Fibroblast of lung (primary cell): Measurements from ENCODE around the gene ARPC2. TPM values are rescaled to one million over a fixed set of nuclear protein-coding genes. Genes with fewer than 3 reads are reported as not detected.

ENCODE experiments used
- DNase-seq, 2 donors: peaks; one replicate each; pipeline versions ENCODE4 v3.0.0 to v3.0.0-alpha.2; 2010; ENCODE audit warnings: low read depth in 2 of 2
- H2AFZ ChIP-seq: 2 replicates; pipeline ENCODE4 v1.5.1; 2012; ENCODE audit warnings: low read length, control low read depth, inconsistent platforms
- H3K27ac ChIP-seq: 2 replicates; pipeline ENCODE4 v1.5.1; 2011; ENCODE audit warnings: low read length, control low read depth; ENCODE audit not compliant: insufficient read depth
- H3K27me3 ChIP-seq: 2 replicates; pipeline ENCODE4 v1.5.1; 2011; ENCODE audit warnings: mild to moderate bottlenecking, low read length; ENCODE audit not compliant: control insufficient read depth, insufficient read depth
- H3K36me3 ChIP-seq: 2 replicates; pipeline ENCODE4 v1.5.1; 2011; ENCODE audit warnings: low read length; ENCODE audit not compliant: control insufficient read depth, insufficient read depth
- H3K4me1 ChIP-seq: 2 replicates; pipeline ENCODE4 v1.5.1; 2011; ENCODE audit warnings: low read length; ENCODE audit not compliant: control insufficient read depth, insufficient read depth; ENCODE audit errors: extremely low read depth
- H3K4me2 ChIP-seq: 2 replicates; pipeline ENCODE4 v1.5.1; 2011; ENCODE audit warnings: low read length, control low read depth; ENCODE audit not compliant: insufficient read depth; ENCODE audit errors: extremely low read depth
- H3K4me3 ChIP-seq, 4 experiments: fragments of 200-600 bp in 1 of 4; sonication (generic) in 1 of 4; replicated peaks in 1 of 4; 2 replicates each; pipeline ENCODE4 v1.5.1; 2011 to 2016; ENCODE audit warnings: low read length in 4 of 4, low read depth in 3 of 4, mild to moderate bottlenecking in 3 of 4, control low read depth in 2 of 4, inconsistent platforms in 1 of 4, mixed read lengths in 1 of 4; ENCODE audit not compliant: insufficient read depth in 1 of 4; ENCODE audit errors: control extremely low read depth in 1 of 4
- H3K79me2 ChIP-seq: 2 replicates; pipeline ENCODE4 v1.5.1; 2012; ENCODE audit warnings: mild to moderate bottlenecking, low read length, inconsistent platforms; ENCODE audit not compliant: control insufficient read depth, insufficient read depth
- H3K9ac ChIP-seq: 2 replicates; pipeline ENCODE4 v1.5.1; 2011; ENCODE audit warnings: mild to moderate bottlenecking, low read length, control low read depth; ENCODE audit not compliant: insufficient read depth
- H3K9me3 ChIP-seq: 2 replicates; pipeline ENCODE4 v1.5.1; 2012; ENCODE audit warnings: low read depth, low read length; ENCODE audit not compliant: control insufficient read depth, insufficient read depth
- H4K20me1 ChIP-seq: 2 replicates; pipeline ENCODE4 v1.5.1; 2011; ENCODE audit warnings: low read length; ENCODE audit not compliant: control insufficient read depth, insufficient read depth; ENCODE audit errors: extremely low read depth
- EZH2 ChIP-seq: IDR thresholded peaks from 2 replicates; pipeline ENCODE4 v1.5.1; 2012; ENCODE audit warnings: low read length, control low read depth, mild to moderate bottlenecking; ENCODE audit errors: missing control alignments
- polyA plus RNA-seq, 2 donors: library from polyadenylated mRNA; depleted of rRNA in 1 of 2; stranded (reverse) in 1 of 2; unstranded in 1 of 2; fragments of >200 nt; gene quantifications; 2 replicates each; pipeline ENCODE4 v1.2.1, GENCODE V29; 2011 to 2012; ENCODE audit warnings: missing spikeins in 1 of 2
- total RNA-seq: library from RNA; depleted of rRNA; stranded (reverse); fragments of >200 nt; gene quantifications from 2 replicates; pipeline ENCODE4 v1.2.1, GENCODE V29; 2014
- TF ChIP-seq, protein P1 (sequence below), 2 donors: IDR thresholded peaks in 1 of 2; conservative IDR thresholded peaks in 1 of 2; 1 replicate in 1 of 2; 2 replicates in 1 of 2; pipeline ENCODE4 v1.5.1; 2011 to 2012; ENCODE audit warnings: low read length in 2 of 2, control low read depth in 1 of 2, inconsistent platforms in 1 of 2, low read depth in 1 of 2, mild to moderate bottlenecking in 1 of 2

ARPC2 gene
- total and polyA plus RNA-seq, 2 donors (not counting 1 experiment from before 2014, with no cell fraction given): 199 to 893 TPM

DNA sequence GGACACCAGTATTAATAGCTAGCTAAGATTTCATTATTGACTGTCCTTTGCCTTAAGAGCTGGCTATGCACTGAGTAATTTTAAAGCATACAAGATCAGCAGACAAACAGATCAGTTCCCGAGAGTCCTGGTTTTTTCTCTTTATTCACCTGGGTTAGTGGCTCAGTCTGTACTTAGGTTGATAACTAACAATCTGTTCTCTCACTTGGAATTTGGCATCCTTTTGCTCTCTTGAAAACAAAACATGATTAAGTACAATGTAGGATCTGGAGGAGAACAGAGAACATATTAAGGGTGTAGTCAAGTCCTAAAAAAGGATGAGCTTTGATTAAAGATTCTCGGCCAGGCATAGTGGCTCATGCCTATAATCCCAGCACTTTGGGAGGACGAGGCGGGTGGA lies 16.6 kb downstream of the ARPC2 start:
- no peak overlapping the region for H3K4me2 ChIP-seq
- H3K4me1 ChIP-seq: peaks cover 13% of the 10 kb centered on the region
- no peaks in the 10 kb centered on the region for H3K9me3 ChIP-seq
- peaks cover 14% of the 10 kb centered on the region for H3K36me3 ChIP-seq
- no peak overlapping the region for H3K9ac ChIP-seq
- no peaks in the 10 kb centered on the region for H3K27me3 ChIP-seq
- H4K20me1 ChIP-seq: no peaks in the 10 kb centered on the region
- DNase-seq: no peak
- peaks cover 21% of the 10 kb centered on the region for H3K79me2 ChIP-seq
- H3K4me3 ChIP-seq: no peak overlapping the region
- H3K27ac ChIP-seq: no peak overlapping the region
- H2AFZ ChIP-seq: no peak overlapping the region
- TF ChIP-seq, protein P1, sequence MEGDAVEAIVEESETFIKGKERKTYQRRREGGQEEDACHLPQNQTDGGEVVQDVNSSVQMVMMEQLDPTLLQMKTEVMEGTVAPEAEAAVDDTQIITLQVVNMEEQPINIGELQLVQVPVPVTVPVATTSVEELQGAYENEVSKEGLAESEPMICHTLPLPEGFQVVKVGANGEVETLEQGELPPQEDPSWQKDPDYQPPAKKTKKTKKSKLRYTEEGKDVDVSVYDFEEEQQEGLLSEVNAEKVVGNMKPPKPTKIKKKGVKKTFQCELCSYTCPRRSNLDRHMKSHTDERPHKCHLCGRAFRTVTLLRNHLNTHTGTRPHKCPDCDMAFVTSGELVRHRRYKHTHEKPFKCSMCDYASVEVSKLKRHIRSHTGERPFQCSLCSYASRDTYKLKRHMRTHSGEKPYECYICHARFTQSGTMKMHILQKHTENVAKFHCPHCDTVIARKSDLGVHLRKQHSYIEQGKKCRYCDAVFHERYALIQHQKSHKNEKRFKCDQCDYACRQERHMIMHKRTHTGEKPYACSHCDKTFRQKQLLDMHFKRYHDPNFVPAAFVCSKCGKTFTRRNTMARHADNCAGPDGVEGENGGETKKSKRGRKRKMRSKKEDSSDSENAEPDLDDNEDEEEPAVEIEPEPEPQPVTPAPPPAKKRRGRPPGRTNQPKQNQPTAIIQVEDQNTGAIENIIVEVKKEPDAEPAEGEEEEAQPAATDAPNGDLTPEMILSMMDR (conservative IDR thresholded peaks at IDR 0.05 in 1 of 2, IDR thresholded peaks at IDR 0.05 in 1 of 2; ENCODE audit: low read depth in 1 of 2, low read length in 2 of 2): no peak
- TF ChIP-seq EZH2: no peak

DNA sequence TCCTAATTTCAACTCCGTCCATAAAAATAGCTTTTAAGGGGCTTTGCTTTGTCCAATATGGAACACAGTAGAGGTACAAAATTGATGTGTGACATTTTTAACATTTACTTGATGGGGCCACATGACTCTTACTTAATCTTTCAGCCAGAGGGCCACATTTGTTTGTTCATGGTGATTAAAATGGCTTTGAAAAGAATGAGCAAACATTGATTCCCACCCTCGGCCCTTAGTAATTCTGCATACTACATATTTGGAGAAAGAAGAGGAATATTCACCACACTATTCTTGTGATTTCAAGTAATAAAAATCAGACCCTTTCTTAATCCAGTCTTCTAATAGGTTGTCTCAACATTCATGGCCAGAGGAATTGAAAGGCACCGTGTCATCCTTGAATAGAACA lies 17.5 kb downstream of the ARPC2 start:
- peaks cover 14% of the 10 kb centered on the region for H3K36me3 ChIP-seq
- no peak for TF ChIP-seq EZH2
- TF ChIP-seq, protein P1 (conservative IDR thresholded peaks at IDR 0.05 in 1 of 2, IDR thresholded peaks at IDR 0.05 in 1 of 2; ENCODE audit: low read depth in 1 of 2, low read length in 2 of 2): no peak
- H3K4me2 ChIP-seq: no peak overlapping the region
- H3K27me3 ChIP-seq: no peaks in the 10 kb centered on the region
- H2AFZ ChIP-seq: no peak overlapping the region
- H3K27ac ChIP-seq: no peak overlapping the region
- no peaks in the 10 kb centered on the region for H4K20me1 ChIP-seq
- peaks cover 10% of the 10 kb centered on the region for H3K4me1 ChIP-seq
- no peak for DNase-seq
- no peak overlapping the region for H3K9ac ChIP-seq
- H3K79me2 ChIP-seq: peaks cover 21% of the 10 kb centered on the region
- no peak overlapping the region for H3K4me3 ChIP-seq
- no peaks in the 10 kb centered on the region for H3K9me3 ChIP-seq

DNA sequence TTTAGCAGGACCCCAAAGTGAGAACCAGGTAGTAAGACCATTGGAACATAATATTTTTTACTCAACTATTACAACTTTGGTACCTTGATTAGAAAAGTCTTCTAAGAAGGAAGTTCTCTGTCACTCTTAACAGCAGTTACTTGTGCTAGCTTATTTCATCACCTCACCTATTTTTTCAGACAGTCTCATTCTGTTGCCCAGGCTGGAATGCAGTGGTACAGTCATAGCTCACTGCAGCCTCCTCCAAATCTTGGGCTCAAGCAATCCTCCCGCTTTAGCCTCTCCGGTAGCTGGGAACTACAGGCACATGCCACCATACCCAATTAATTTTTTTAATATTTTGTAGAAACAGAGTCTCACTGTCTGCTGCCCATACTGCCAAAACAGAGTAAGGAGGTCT lies 18.0 kb downstream of the ARPC2 start:
- Histone ChIP-seq H2AFZ (no peak overlapping the region), H3K4me1 (peaks cover 6% of the 10 kb centered on the region), H3K79me2 (peaks cover 19% of the 10 kb centered on the region), H3K9ac (no peak overlapping the region), H3K27me3 (no peaks in the 10 kb centered on the region), H3K27ac (no peak overlapping the region), H3K4me2 (no peak overlapping the region), H3K4me3 (no peak overlapping the region), H4K20me1 (no peaks in the 10 kb centered on the region), H3K36me3 (peaks cover 14% of the 10 kb centered on the region), H3K9me3 (no peaks in the 10 kb centered on the region)
- no peak for DNase-seq
- TF ChIP-seq, protein P1 (conservative IDR thresholded peaks at IDR 0.05 in 1 of 2, IDR thresholded peaks at IDR 0.05 in 1 of 2; ENCODE audit: low read depth in 1 of 2, low read length in 2 of 2): no peak
- TF ChIP-seq EZH2: no peak
